A549 treated with CORT108297 at 1 μM for 4 hours (cell line): ENCODE measurements around the gene UPK3B. TPM values are rescaled to one million over a fixed set of nuclear protein-coding genes. Genes with fewer than 3 reads are reported as not detected.

Experiments
- total RNA-seq: library from RNA; stranded (reverse); fragments of 200-300 nt; extraction: Qiagen RNA extraction; gene quantifications from 5 replicates; pipeline ENCODE4 v1.2.3, GENCODE V29; 2022

Gene UPK3B
- total RNA-seq = 10.2 to 19.3 TPM (median 18.6 TPM) in 5 replicates

GRCh38 chr7:76509931-76510877 is at the start of gene UPK3B:
Gene UPK3B, plus strand, starts transcription at chr7:76510552. Its CDS starts 101 bp downstream, at chr7:76510653.

GRCh38 chr7:76461464-76462101 is 48.8 kb upstream of the UPK3B start, which contains the start of gene DTX2:
Gene DTX2, plus strand, starts transcription at chr7:76461709. Its CDS starts 18,801 bp downstream, at chr7:76480510.

GRCh38 chr7:76543197-76543596 is 32.8 kb downstream of the UPK3B start, which contains the start of gene SPDYE16:
Gene SPDYE16, minus strand, starts transcription at chr7:76543297. Its CDS starts 1,838 bp downstream, at chr7:76541459.

Other genes starting within 250 kb of the UPK3B start
- 771 to 1,221 TPM (median 1,161 TPM) in 5 replicates for gene HSPB1, start 207.9 kb upstream of the UPK3B start, total RNA-seq
- gene YWHAG, start 151.6 kb upstream of the UPK3B start, total RNA-seq = 213 to 242 TPM (median 226 TPM) in 5 replicates
- gene SSC4D, start 100.9 kb upstream of the UPK3B start, total RNA-seq = 0.88 to 1.5 TPM (median 1.1 TPM) in 5 replicates
- 16.6 to 21.8 TPM (median 19.3 TPM) in 5 replicates for gene ZP3, start 85.6 kb upstream of the UPK3B start, total RNA-seq
- gene DTX2, start 48.8 kb upstream of the UPK3B start, total RNA-seq = 35.7 to 40.1 TPM (median 38.8 TPM) in 5 replicates
- gene SPDYE16, start 32.7 kb downstream of the UPK3B start, total RNA-seq = 0.03 to 0.14 TPM (median 0.05 TPM) in 3 of 5 replicates, not detected in the others
- gene POMZP3, start 116.7 kb downstream of the UPK3B start, total RNA-seq = 21.5 to 25.9 TPM (median 23.8 TPM) in 5 replicates